Hepatocyte (in vitro differentiated cells): Measurements from ENCODE around the gene TMEM109. TPM values are rescaled to one million over a fixed set of nuclear protein-coding genes. Genes with fewer than 3 reads are reported as not detected.

Experiments used
- DNase-seq: peaks from one replicate; pipeline ENCODE4 v3.0.0-alpha.2; 2016; ENCODE audit warnings: low spot score
- H2AFZ ChIP-seq: fragments of 200-600 bp; sonication (generic); 2 replicates; pipeline ENCODE4 v1.6.0; 2016; ENCODE audit warnings: antibody characterized with exemption, mild to moderate bottlenecking
- H3K27ac ChIP-seq: fragments of 200-600 bp; sonication (generic); 2 replicates; pipeline ENCODE4 v1.5.1; 2016; ENCODE audit warnings: mild to moderate bottlenecking
- H3K27me3 ChIP-seq: fragments of 200-600 bp; sonication (generic); 2 replicates; pipeline ENCODE4 v1.6.1; 2016
- H3K36me3 ChIP-seq: fragments of 200-600 bp; sonication (generic); replicated peaks from 2 replicates; pipeline ENCODE4 v1.5.1; 2016; ENCODE audit warnings: low read depth; ENCODE audit not compliant: insufficient read depth
- H3K4me1 ChIP-seq: fragments of 200-600 bp; sonication (generic); 2 replicates; pipeline ENCODE4 v1.5.1; 2016; ENCODE audit warnings: mild to moderate bottlenecking, moderate library complexity; ENCODE audit not compliant: insufficient read depth
- H3K4me2 ChIP-seq: fragments of 200-600 bp; sonication (generic); 2 replicates; pipeline ENCODE4 v1.6.0; 2016
- H3K4me3 ChIP-seq: fragments of 200-600 bp; sonication (generic); 2 replicates; pipeline ENCODE4 v1.5.1; 2016; ENCODE audit warnings: mild to moderate bottlenecking
- H3K79me2 ChIP-seq: fragments of 200-600 bp; sonication (generic); 2 replicates; pipeline ENCODE4 v1.6.0; 2017; ENCODE audit warnings: mild to moderate bottlenecking
- H3K9me2 ChIP-seq: fragments of 200-600 bp; sonication (generic); replicated peaks from 2 replicates; pipeline ENCODE4 v1.6.0; 2017; ENCODE audit warnings: mild to moderate bottlenecking; ENCODE audit not compliant: insufficient read depth
- H3K9me3 ChIP-seq: fragments of 200-600 bp; sonication (generic); 2 replicates; pipeline ENCODE4 v1.5.1; 2016; ENCODE audit warnings: low read depth, mild to moderate bottlenecking
- H4K20me1 ChIP-seq: fragments of 200-600 bp; sonication (generic); 2 replicates; pipeline ENCODE4 v1.6.0; 2016; ENCODE audit warnings: mild to moderate bottlenecking; ENCODE audit not compliant: insufficient read depth, poor library complexity, severe bottlenecking
- EZH2 ChIP-seq: fragments of 200-600 bp; sonication (generic); IDR thresholded peaks from 2 replicates; pipeline ENCODE4 v1.6.1; 2016; ENCODE audit warnings: antibody characterized with exemption, mild to moderate bottlenecking, borderline replicate concordance
- EZH2phosphoT487 ChIP-seq: fragments of 200-600 bp; sonication (generic); IDR thresholded peaks from one replicate; pipeline ENCODE4 v1.6.1; 2018; ENCODE audit warnings: antibody characterized with exemption, mild to moderate bottlenecking, low read depth, moderate library complexity; ENCODE audit not compliant: unreplicated experiment, severe bottlenecking
- WGBS: methylation state at CpG from one replicate; pipeline ENCODE4 v1.1.6; 2016; ENCODE audit warnings: low lambda C conversion rate; ENCODE audit errors: missing lambda C conversion rate; 5-methylcytosine and 5-hydroxymethylcytosine counted together
- polyA plus RNA-seq: library from polyadenylated mRNA; unstranded; fragments of >200 nt; fragmentation: Nextera tagmentation; extraction: Ambion mirVana; gene quantifications from 2 replicates; pipeline ENCODE4 v1.2.1, GENCODE V29; 2016
- total RNA-seq: library from RNA; depleted of rRNA; stranded (reverse); fragments of >200 nt; gene quantifications from 2 replicates; pipeline ENCODE4 v1.2.3, GENCODE V29; 2014
- TF ChIP-seq, protein P1 (sequence below): fragments of 200-600 bp; sonication (generic); IDR thresholded peaks from 2 replicates; pipeline ENCODE4 v1.5.1; 2016; ENCODE audit warnings: antibody characterized with exemption, mild to moderate bottlenecking; ENCODE audit not compliant: poor library complexity

TMEM109 gene
- total and polyA plus RNA-seq, 2 experiments from 2014 or later = 30.0 to 86.9 TPM

DNA sequence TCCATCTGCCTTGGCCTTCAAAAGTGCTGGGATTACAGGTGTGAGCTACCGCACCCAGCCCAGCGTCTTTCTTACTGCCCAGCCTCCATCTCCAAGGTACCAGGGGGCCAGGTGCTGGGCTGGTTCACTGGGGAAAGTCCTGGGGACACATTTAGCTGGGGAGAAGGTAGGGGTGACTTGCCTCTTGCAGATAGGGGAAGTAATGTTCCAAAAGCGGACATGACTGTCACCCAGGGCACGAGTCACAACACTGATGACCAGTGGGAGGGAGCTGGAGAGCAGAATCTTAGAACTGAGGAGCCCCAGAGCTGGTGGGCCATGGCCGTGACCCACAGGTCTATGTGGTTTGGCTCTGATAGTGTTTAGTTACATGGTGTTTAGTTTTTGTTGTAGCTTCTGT lies 40.5 kb downstream of the TMEM109 start:
- TF ChIP-seq, protein P1, sequence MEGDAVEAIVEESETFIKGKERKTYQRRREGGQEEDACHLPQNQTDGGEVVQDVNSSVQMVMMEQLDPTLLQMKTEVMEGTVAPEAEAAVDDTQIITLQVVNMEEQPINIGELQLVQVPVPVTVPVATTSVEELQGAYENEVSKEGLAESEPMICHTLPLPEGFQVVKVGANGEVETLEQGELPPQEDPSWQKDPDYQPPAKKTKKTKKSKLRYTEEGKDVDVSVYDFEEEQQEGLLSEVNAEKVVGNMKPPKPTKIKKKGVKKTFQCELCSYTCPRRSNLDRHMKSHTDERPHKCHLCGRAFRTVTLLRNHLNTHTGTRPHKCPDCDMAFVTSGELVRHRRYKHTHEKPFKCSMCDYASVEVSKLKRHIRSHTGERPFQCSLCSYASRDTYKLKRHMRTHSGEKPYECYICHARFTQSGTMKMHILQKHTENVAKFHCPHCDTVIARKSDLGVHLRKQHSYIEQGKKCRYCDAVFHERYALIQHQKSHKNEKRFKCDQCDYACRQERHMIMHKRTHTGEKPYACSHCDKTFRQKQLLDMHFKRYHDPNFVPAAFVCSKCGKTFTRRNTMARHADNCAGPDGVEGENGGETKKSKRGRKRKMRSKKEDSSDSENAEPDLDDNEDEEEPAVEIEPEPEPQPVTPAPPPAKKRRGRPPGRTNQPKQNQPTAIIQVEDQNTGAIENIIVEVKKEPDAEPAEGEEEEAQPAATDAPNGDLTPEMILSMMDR = no peak
- TF ChIP-seq EZH2 = no peak
- TF ChIP-seq EZH2phosphoT487 = no peak
- 85% methylated on average over 5 of the region's 5 CpGs for WGBS
- Histone ChIP-seq H3K4me2 (no peak overlapping the region), H3K36me3 (no peaks in the 10 kb centered on the region), H3K4me1 (peaks cover 3% of the 10 kb centered on the region), H3K79me2 (no peaks in the 10 kb centered on the region), H3K4me3 (no peak overlapping the region), H2AFZ (no peak overlapping the region), H3K9me2 (no peaks in the 10 kb centered on the region), H3K27ac (no peak overlapping the region), H4K20me1 (no peaks in the 10 kb centered on the region), H3K9me3 (no peaks in the 10 kb centered on the region), H3K27me3 (peaks cover 32% of the 10 kb centered on the region)
- DNase-seq = no peak

DNA sequence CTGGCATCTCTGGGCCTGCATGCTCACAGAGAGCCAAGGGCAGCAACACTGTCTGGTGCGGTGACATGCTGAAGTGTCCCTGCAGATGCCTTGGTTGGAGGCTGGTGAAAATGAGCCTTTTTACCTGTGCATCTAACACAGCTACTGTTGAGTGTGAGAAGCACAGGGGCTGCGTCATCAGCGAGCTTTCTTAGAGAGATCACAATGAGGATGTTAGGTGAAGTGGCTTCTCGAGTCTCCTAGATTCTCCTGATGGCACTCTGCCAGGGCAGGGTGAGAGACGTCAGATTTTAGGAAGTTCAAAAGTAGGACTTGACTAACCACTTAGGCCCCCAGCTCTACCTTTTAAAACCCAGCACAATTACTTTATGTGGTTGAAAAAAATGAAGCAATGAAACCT lies 41.6 kb downstream of the TMEM109 start:
- Histone ChIP-seq H3K27ac (no peak overlapping the region), H3K4me3 (no peak overlapping the region), H3K4me2 (no peak overlapping the region), H3K36me3 (no peaks in the 10 kb centered on the region), H4K20me1 (no peaks in the 10 kb centered on the region), H3K27me3 (peaks cover 21% of the 10 kb centered on the region), H3K79me2 (no peaks in the 10 kb centered on the region), H3K9me3 (no peaks in the 10 kb centered on the region), H3K4me1 (peaks cover 3% of the 10 kb centered on the region), H3K9me2 (no peaks in the 10 kb centered on the region), H2AFZ (no peak overlapping the region)
- DNase-seq = no peak
- TF ChIP-seq, protein P1 = no peak
- no peak for TF ChIP-seq EZH2phosphoT487
- TF ChIP-seq EZH2 = no peak
- WGBS = 68% methylated on average over 5 of the region's 5 CpGs

DNA sequence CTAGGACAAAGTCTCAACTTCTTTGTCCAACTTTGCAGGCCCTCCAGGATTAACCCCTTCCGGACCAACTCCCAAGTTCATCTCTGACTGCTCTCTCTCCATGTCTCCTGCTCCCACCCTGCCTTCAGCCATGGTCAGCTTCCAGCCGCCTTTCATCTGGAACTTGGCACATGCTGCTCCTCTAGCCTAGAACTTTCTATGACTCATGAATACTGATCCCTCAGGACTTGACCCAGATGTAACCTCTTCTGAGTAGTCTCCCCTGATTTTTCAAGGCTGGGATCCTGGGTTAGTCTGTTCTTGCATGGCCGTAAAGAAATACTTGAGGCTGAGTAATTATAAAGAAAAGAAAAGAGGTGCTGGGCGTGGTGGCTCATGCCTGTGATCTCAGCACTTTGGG lies 43.2 kb downstream of the TMEM109 start:
- Histone ChIP-seq H3K9me2 (no peaks in the 10 kb centered on the region), H3K27ac (no peak overlapping the region), H4K20me1 (no peaks in the 10 kb centered on the region), H3K4me1 (no peaks in the 10 kb centered on the region), H3K4me2 (no peak overlapping the region), H3K4me3 (no peak overlapping the region), H3K36me3 (no peaks in the 10 kb centered on the region), H2AFZ (no peak overlapping the region), H3K79me2 (no peaks in the 10 kb centered on the region), H3K27me3 (peaks cover 8% of the 10 kb centered on the region), H3K9me3 (no peaks in the 10 kb centered on the region)
- no peak for DNase-seq
- 87% methylated on average over 4 of the region's 4 CpGs for WGBS
- no peak for TF ChIP-seq EZH2phosphoT487
- no peak for TF ChIP-seq EZH2
- TF ChIP-seq, protein P1 = no peak

DNA sequence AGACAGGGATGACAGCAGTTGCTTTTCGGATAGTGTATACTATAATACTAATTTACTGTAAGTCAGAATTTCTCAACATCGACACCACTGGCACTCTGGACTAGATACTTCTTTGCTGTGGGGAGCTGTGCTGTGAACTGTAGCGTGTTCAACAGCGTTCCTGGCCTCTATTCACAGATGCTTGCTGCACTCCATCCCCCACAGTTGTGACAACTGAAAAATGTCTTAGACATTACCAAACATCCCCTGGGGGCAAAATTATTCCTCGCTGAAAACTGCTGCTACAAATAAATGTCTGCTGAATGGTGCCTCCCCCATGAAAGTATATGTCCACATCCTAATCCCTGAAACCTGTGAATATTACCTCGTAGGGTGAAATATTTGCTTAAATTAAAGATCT lies 45.5 kb downstream of the TMEM109 start:
- no peak overlapping the region for H3K27ac ChIP-seq
- 77% methylated on average over 6 of the region's 6 CpGs for WGBS

More for the DNA sequence above, 45.5 kb downstream of the TMEM109 start:
- Histone ChIP-seq H3K36me3 (no peaks in the 10 kb centered on the region), H3K4me2 (no peak overlapping the region), H3K9me2 (no peaks in the 10 kb centered on the region), H3K27me3 (no peaks in the 10 kb centered on the region), H3K79me2 (no peaks in the 10 kb centered on the region), H2AFZ (no peak overlapping the region), H4K20me1 (no peaks in the 10 kb centered on the region), H3K4me1 (no peaks in the 10 kb centered on the region), H3K9me3 (no peaks in the 10 kb centered on the region), H3K4me3 (no peak overlapping the region)
- no peak for TF ChIP-seq EZH2
- TF ChIP-seq EZH2phosphoT487 = no peak
- TF ChIP-seq, protein P1 = no peak
- no peak for DNase-seq
